Astrocyte of the hippocampus (primary cell): ENCODE results near the gene FSD1L.
"Not testable (repeated sequence)": the region's sequence is repeated elsewhere in the genome, so short reads cannot be mapped to it uniquely, and the experiment has no call there.

Source experiments
- DNase-seq: peaks from one replicate; pipeline ENCODE4 v3.0.0; 2011; ENCODE audit warnings: low read depth, low spot score

The FSD1L gene

DNA sequence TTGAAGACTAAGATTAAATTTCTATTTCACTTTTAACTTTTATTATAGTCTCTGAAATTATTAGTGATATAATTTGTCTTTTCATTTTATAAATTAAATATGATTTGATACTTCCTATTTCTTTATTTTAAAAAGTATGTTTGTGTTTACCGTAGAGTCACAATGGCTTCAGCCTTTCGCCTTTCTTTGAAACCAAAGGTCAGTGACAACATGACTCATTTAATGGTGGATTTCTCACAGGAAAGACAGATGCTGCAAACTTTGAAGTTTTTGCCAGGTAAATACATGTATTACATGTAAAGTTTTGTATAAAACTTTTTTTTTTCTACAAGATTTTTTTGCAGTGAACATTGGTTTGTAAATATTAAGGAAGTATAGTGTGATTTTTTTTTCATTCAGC lies 36.4 kb downstream of the FSD1L start:
- DNase-seq, result no peak

GRCh38 chr9:105485131-105485530 lies 37.3 kb downstream of the FSD1L start:
- no peak for DNase-seq

- DNase-seq, result no peak
These were observed 49.0 kb downstream of the FSD1L start for GRCh38 chr9:105496826-105497225.

GRCh38 chr9:105497704-105498103 lies 49.9 kb downstream of the FSD1L start:
- DNase-seq, result no peak

DNA sequence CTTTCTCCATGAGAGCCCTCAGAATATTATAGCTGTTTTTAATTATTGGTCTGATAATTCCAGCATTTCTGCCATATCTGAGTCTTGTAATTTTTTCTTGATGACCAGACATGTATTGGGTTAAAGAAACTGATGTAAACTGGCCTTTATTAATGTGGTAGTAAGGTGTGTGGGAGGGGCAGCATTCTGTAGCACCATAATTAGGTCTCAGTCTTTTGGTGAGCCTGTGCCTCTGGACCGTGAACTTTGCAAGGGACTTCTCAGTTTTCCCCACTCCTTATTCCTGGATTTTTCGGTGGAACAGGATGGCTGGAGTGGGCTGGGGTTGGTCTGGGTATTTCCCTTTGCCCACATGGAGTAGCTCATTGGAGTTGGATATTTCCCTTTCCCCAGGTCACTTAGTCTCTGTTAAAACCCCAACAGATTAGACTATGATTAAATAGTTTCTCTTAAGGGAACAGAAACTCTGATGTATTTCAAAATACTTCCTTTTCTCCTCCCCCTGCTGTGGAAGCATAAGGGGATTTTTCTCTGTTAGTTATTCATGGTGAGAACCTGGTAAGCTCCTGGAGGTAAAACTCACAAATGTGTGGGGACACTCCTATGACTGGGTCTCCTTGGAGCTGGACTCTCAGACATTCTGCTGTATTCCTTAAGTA lies 52.4 kb downstream of the FSD1L start:
- peak; percentile 8 for DNase-seq

DNA sequence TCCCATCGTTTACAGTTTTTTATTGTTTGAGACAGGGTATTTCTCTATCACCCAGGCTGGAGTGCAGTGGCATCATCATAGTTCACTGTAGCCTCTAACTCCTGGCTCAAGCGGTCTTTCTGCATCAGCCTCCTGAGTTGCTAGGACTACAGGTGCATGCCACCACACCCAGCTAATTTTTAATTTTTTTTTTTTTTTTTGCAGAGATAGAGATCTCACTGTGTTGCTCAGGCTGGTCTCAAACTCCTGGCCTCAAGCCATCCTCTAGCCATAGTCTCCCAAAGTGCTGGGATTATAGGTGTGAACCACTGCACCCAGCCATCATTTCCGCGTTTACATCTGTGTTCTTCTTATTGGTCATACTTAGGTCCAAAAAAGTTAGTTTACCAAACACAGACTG lies 53.6 kb downstream of the FSD1L start:
- DNase-seq, result no peak

DNA sequence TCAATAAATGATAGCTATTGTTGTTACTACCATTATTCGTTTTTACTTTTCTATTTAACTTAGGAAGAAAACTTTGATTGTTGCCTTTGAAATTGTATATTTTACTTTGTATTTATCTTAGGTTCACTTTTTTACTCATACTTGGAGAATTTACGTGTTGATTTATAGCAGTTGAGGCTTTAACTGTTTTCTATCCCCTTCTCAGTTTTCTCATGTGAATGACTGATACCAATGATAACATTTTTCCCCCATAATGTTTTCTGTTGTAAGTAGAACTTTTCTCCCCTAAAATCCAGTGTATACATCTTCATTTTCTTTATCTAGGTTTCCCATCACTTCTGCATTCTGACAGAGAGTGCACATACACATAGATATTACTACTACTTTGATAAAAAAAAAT lies 54.4 kb downstream of the FSD1L start:
- no peak for DNase-seq

DNA sequence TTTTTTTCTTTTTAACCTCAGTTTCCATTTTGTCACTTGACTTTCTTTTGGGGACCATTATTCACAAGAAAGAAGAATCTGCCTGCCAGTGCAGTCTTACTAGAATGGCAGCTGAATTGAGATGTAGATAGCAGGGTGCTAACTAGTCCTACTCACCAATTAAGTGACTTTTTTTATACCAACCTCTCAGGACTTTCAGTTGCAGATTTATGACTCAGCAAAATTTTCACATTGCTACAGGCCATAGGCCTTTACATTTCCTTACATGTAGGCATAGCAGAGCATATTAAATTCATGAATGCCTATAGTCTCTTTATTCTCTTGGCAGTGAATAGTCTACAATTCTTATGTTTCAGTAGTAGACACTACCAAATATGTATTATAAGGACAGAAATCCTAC lies 56.0 kb downstream of the FSD1L start:
- DNase-seq, result peak; percentile 3

DNA sequence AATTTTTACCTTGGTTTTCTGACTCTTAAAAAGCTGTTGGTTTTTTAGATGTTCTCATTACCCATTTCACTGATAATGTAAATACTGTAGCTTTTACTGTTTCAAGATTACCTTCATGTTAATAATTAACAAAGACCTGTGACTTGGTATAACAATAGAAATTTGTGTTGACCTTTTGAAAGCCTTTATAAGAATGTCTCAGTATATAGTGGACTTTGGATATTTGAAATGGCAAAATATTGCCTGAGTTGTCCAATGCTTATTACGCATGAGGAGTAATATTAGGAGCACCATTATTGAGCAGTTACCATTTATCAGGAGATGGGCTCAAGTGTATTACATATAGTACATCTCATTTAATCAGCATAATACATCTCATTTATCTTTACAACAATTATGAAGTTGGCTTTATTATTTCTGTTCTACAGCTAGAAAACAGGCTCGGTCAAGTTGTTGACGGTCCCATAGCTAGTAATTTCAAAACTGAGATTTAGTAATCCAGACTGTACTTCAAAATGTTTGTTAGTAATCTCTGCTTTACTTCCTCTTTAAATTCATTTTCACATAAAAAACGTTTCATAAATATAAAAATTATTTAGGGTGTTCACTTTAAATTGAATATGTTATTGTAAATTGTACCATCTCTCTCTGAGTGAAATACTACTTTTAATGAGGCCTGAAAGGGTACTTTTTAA lies 59.4 kb downstream of the FSD1L start:
- no peak for DNase-seq

GRCh38 chr9:105508530-105508929 lies 60.7 kb downstream of the FSD1L start:
- no peak for DNase-seq

DNA sequence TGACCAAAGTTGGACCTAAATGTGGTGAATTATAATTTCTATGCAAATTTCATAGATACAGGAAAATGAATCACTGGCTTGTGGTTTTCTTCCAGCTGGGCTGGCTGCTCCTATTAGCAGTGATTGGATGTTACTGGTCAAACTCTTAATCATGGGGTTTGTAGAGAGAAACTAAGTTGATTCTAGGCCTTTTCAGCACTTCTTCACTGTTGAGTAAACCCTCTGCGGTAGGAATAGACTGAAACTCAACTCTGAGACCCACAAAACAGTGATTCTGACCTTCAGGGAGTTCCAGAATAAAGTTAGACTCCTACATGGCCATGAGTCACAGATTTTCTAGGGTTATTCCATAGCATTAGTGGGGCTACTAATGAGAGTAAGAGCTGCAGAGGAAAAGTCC lies 62.2 kb downstream of the FSD1L start:
- peak; percentile 67 for DNase-seq

- DNase-seq, result no peak
These were observed 63.6 kb downstream of the FSD1L start for GRCh38 chr9:105511446-105511845.

- no peak for DNase-seq
These were observed 68.1 kb downstream of the FSD1L start for GRCh38 chr9:105515811-105516413.

GRCh38 chr9:105519710-105520369 lies 72.0 kb downstream of the FSD1L start:
- peak; percentile 52 for DNase-seq

- not testable (repeated sequence) for DNase-seq
These were observed 73.2 kb downstream of the FSD1L start for GRCh38 chr9:105520992-105521391.

DNA sequence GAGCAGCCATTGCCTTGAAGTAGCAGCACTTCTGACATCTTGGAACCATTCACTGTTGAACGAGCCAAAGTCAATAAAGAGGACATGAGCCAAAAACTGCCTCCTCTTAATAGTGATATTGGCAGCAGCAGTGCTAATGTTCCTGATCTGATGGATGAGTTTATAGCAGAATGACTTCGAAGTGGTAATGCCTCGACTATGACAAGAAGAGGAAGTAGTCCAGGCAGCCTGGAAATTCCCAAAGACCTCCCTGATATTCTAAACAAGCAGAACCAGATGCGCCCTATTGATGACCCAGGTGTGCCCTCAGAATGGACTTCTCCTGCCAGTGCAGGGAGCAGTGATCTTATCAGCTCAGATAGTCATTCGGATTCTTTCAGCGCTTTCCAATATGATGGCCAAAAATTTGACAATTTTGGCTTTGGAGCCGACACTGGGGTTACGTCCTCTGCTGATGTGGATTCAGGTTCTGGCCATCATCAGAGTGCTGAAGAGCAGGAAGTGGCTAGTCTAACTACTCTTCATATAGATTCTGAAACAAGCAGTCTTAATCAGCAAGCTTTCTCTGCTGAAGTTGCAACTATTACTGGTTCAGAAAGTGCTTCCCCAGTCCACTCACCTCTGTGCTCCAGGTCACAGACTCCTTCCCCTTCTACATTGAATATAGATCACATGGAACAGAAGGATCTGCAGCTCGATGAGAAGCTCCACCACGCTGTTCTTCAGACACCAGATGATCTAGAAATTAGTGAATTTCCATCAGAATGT lies 75.0 kb downstream of the FSD1L start:
- DNase-seq, result not testable (repeated sequence)

GRCh38 chr9:105531530-105531929 lies 83.7 kb downstream of the FSD1L start:
- no peak for DNase-seq

DNA sequence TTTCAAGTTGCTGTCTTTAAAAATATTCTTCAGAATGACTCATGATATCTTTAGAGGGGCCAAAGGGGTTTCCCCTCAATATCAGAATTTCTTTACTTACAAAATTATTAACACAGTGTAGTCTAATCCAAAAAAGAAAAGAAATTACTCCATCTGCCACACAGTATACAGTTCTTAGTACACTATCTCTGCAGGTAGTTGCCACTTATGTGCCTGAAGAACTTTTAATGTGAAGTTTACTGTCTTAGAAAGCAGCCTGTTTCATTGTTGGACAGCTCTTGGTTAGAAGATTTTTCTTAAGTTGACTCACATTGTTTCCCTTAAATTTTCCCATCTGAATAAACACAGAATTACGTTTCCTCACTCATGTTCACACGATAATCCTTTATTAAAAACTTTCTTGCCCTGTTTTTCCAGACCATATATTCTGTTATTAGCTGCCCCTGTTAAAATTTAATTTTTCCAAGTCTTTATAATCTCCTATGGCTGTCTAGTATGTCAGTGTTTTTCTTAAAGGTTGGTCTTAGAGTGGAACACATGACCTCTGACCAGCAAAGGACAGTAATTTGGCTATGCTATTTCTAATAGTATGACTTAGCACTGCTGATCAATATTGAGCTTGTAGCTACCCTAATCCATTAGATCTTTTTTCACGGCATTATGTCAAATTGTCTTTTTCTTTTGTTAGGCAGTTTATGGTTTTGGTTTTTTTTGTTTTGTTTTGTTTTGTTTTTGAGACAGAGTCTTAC lies 88.3 kb downstream of the FSD1L start:
- DNase-seq, result no peak

GRCh38 chr9:105539452-105539851 lies 91.6 kb downstream of the FSD1L start:
- DNase-seq, result no peak

GRCh38 chr9:105541838-105542237 lies 94.0 kb downstream of the FSD1L start:
- no peak for DNase-seq

GRCh38 chr9:105554042-105554441 lies 106.2 kb downstream of the FSD1L start:
- DNase-seq, result no peak
